Neural cell (in vitro differentiated cells): Measurements from ENCODE around the gene C22orf23.

Experiments used
- EP300 ChIP-seq: fragments of 450-650 bp; conservative IDR thresholded peaks from 2 replicates; pipeline ENCODE4 v1.6.1; 2014; ENCODE audit warnings: antibody characterized with exemption, mild to moderate bottlenecking, moderate library complexity; ENCODE audit not compliant: poor library complexity, severe bottlenecking
- EZH2 ChIP-seq: fragments of 200-600, 300-800 bp; shearing (Covaris generic), sonication (generic); IDR thresholded peaks from 2 replicates; pipeline ENCODE4 v1.6.1; 2014; ENCODE audit warnings: antibody characterized with exemption, low read length, borderline replicate concordance, mild to moderate bottlenecking; ENCODE audit not compliant: insufficient read depth, poor library complexity, severe bottlenecking
- POLR2AphosphoS5 ChIP-seq: IDR thresholded peaks from 2 replicates; pipeline ENCODE4 v1.6.1; 2012
- RAD21 ChIP-seq: fragments of 450-650 bp; conservative IDR thresholded peaks from 2 replicates; pipeline ENCODE4 v1.6.1; 2014; ENCODE audit warnings: antibody characterized with exemption, mild to moderate bottlenecking, moderate library complexity
- SMC3 ChIP-seq: fragments of 450-650 bp; conservative IDR thresholded peaks from 2 replicates; pipeline ENCODE4 v1.6.1; 2014; ENCODE audit warnings: antibody characterized with exemption, mild to moderate bottlenecking, moderate library complexity; ENCODE audit not compliant: poor library complexity
- TAF1 ChIP-seq: IDR thresholded peaks from 2 replicates; pipeline ENCODE4 v1.6.1; 2012; ENCODE audit warnings: low read depth
- TF ChIP-seq, protein P1 (sequence below): fragments of 450-650 bp; IDR thresholded peaks from 2 replicates; pipeline ENCODE4 v1.5.1; 2014; ENCODE audit warnings: antibody characterized with exemption, mild to moderate bottlenecking, moderate library complexity; ENCODE audit not compliant: poor library complexity, severe bottlenecking
- TF ChIP-seq, protein P2 (sequence below): IDR thresholded peaks from 2 replicates; pipeline ENCODE4 v1.6.1; 2012; ENCODE audit warnings: borderline replicate concordance

DNA sequence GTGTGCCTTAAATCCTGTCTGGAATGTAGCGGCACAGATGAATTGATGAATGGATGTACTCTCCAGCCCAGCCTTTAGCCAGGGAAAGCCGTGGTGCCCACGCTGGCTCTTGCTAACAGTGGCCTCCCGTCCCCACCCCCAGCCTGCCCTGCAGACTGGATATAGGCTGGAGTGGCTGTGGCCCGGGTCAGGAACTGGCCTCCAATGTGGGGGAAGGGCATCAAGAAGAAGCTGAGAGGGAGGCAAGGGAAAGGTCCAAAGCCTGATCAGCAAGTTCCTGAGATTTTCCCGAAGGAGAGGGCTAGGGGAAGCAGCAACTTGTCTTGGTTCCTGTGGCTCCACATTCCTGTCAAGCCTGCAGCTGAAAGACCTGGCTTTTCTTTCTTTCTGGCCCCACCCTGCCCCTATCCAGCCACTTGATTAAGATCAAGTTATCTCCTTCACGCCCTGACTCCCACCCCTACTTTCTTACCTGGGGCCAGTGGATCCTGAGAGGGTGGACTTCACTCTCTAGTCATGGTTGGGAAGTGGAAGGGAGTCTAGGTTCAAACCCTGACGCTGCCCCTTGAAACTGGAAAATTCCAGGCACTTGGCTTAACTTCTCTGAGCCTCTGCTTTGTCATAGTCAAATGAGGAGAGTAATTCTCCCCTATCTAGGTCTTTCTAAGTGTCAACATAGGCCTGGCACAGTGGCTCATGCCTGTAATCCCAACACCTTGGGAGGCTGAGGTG, 58.3 kb downstream of the C22orf23 start:
- TF ChIP-seq EZH2: no peak
- TF ChIP-seq, protein P1, sequence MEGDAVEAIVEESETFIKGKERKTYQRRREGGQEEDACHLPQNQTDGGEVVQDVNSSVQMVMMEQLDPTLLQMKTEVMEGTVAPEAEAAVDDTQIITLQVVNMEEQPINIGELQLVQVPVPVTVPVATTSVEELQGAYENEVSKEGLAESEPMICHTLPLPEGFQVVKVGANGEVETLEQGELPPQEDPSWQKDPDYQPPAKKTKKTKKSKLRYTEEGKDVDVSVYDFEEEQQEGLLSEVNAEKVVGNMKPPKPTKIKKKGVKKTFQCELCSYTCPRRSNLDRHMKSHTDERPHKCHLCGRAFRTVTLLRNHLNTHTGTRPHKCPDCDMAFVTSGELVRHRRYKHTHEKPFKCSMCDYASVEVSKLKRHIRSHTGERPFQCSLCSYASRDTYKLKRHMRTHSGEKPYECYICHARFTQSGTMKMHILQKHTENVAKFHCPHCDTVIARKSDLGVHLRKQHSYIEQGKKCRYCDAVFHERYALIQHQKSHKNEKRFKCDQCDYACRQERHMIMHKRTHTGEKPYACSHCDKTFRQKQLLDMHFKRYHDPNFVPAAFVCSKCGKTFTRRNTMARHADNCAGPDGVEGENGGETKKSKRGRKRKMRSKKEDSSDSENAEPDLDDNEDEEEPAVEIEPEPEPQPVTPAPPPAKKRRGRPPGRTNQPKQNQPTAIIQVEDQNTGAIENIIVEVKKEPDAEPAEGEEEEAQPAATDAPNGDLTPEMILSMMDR: no peak
- TF ChIP-seq TAF1: no peak
- TF ChIP-seq EP300: no peak
- TF ChIP-seq RAD21: no peak
- TF ChIP-seq POLR2AphosphoS5: no peak
- TF ChIP-seq, protein P2, sequence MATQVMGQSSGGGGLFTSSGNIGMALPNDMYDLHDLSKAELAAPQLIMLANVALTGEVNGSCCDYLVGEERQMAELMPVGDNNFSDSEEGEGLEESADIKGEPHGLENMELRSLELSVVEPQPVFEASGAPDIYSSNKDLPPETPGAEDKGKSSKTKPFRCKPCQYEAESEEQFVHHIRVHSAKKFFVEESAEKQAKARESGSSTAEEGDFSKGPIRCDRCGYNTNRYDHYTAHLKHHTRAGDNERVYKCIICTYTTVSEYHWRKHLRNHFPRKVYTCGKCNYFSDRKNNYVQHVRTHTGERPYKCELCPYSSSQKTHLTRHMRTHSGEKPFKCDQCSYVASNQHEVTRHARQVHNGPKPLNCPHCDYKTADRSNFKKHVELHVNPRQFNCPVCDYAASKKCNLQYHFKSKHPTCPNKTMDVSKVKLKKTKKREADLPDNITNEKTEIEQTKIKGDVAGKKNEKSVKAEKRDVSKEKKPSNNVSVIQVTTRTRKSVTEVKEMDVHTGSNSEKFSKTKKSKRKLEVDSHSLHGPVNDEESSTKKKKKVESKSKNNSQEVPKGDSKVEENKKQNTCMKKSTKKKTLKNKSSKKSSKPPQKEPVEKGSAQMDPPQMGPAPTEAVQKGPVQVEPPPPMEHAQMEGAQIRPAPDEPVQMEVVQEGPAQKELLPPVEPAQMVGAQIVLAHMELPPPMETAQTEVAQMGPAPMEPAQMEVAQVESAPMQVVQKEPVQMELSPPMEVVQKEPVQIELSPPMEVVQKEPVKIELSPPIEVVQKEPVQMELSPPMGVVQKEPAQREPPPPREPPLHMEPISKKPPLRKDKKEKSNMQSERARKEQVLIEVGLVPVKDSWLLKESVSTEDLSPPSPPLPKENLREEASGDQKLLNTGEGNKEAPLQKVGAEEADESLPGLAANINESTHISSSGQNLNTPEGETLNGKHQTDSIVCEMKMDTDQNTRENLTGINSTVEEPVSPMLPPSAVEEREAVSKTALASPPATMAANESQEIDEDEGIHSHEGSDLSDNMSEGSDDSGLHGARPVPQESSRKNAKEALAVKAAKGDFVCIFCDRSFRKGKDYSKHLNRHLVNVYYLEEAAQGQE: no peak
- no peak for TF ChIP-seq SMC3
